ENCODE results near the gene TCP10L.

The TCP10L gene

GRCh38 chr21:32595431-32595830, 10.1 kb upstream of the TCP10L start:
- no peak overlapping the region for H3K4me3 ChIP-seq
- intact Hi-C loops (cut with DNase I; ENCODE audit: low total_unique reads), result no loop called here
- TF ChIP-seq CTCF (IDR thresholded peaks at IDR 0.05), result no peak
- peaks cover 0 to 15% of the 10 kb centered on the region in 2 donors for H3K27me3 ChIP-seq
- no peak for DNase-seq
- no peaks in the 10 kb centered on the region for H3K9me3 ChIP-seq
- peaks cover 5 to 32% (median 12%) of the 10 kb centered on the region in 3 donors for H3K36me3 ChIP-seq
- H3K27ac ChIP-seq, result no peak overlapping the region
- no peaks in the 10 kb centered on the region for H3K4me1 ChIP-seq

GRCh38 chr21:32593690-32594089, 8.4 kb upstream of the TCP10L start:
- peaks cover 0 to 15% (median under 1%) of the 10 kb centered on the region in 3 donors for H3K36me3 ChIP-seq
- no peak overlapping the region for H3K4me3 ChIP-seq
- H3K27me3 ChIP-seq, result peaks cover 0 to 15% of the 10 kb centered on the region in 2 donors
- intact Hi-C loops (cut with DNase I; ENCODE audit: low total_unique reads), result no loop called here
- no peak overlapping the region for H3K27ac ChIP-seq
- no peaks in the 10 kb centered on the region for H3K9me3 ChIP-seq
- no peak for TF ChIP-seq CTCF (IDR thresholded peaks at IDR 0.05)
- DNase-seq, result no peak
- no peaks in the 10 kb centered on the region for H3K4me1 ChIP-seq

GRCh38 chr21:32592929-32593502, 7.7 kb upstream of the TCP10L start:
- H3K4me1 ChIP-seq, result no peaks in the 10 kb centered on the region
- H3K27me3 ChIP-seq, result peaks cover 0 to 15% of the 10 kb centered on the region in 2 donors
- no peak overlapping the region for H3K27ac ChIP-seq
- peaks cover 0 to 9% (median 0%) of the 10 kb centered on the region in 3 donors for H3K36me3 ChIP-seq
- intact Hi-C loops (cut with DNase I; ENCODE audit: low total_unique reads), result no loop called here
- TF ChIP-seq CTCF (IDR thresholded peaks at IDR 0.05), result no peak
- H3K9me3 ChIP-seq, result no peaks in the 10 kb centered on the region
- H3K4me3 ChIP-seq, result no peak overlapping the region
- peak in 1 of 2 donors; percentile 33 for DNase-seq

- no peak for TF ChIP-seq CTCF (IDR thresholded peaks at IDR 0.05)
- H3K9me3 ChIP-seq, result no peaks in the 10 kb centered on the region
- no peak overlapping the region for H3K27ac ChIP-seq
- H3K36me3 ChIP-seq, result peaks cover 0 to 5% (median 0%) of the 10 kb centered on the region in 3 donors
- no peak for DNase-seq
- no peak overlapping the region for H3K4me3 ChIP-seq
- intact Hi-C loops (cut with DNase I; ENCODE audit: low total_unique reads), result no loop called here
- H3K4me1 ChIP-seq, result no peaks in the 10 kb centered on the region
- H3K27me3 ChIP-seq, result peaks cover 0 to 15% of the 10 kb centered on the region in 2 donors
These were observed 4.8 kb upstream of the TCP10L start for GRCh38 chr21:32590130-32590529.

- Histone ChIP-seq H3K4me3 (no peak overlapping the region), H3K27me3 (peaks cover 0 to 15% of the 10 kb centered on the region in 2 donors), H3K36me3 (peaks cover 0 to 5% (median 0%) of the 10 kb centered on the region in 3 donors), H3K4me1 (no peaks in the 10 kb centered on the region), H3K9me3 (no peaks in the 10 kb centered on the region), H3K27ac (no peak overlapping the region)
- TF ChIP-seq CTCF (IDR thresholded peaks at IDR 0.05), result no peak
- DNase-seq, result no peak
- intact Hi-C loops (cut with DNase I; ENCODE audit: low total_unique reads), result no loop called here
These were observed 2.3 kb upstream of the TCP10L start for GRCh38 chr21:32587651-32588050.

Measured in tibial artery (tissue), 4 donors.